Activated T-cell treated with anti-CD3 and anti-CD28 coated beads, Interleukin-2, amount 50 U/mL, for 4 hours (primary cell): ENCODE measurements around the gene MEOX2. TPM values are rescaled to one million over a fixed set of nuclear protein-coding genes. Genes with fewer than 3 reads are reported as not detected.

Experiments
- ATAC-seq, 2 donors: fragments of 200-7000 bp; cut with Tn5 transposase; one replicate each; pipeline ENCODE4 v1.10.0; 2021
- DNase-seq: peaks from one replicate; pipeline ENCODE4 v3.0.0-alpha.2; 2020
- H3K27me3 Mint-ChIP-seq: one replicate; pipeline ENCODE4 v1.8.0; 2021; ENCODE audit warnings: low read depth, mixed read lengths
- H3K36me3 Mint-ChIP-seq: one replicate; pipeline ENCODE4 v1.8.0; 2022; ENCODE audit warnings: mixed read lengths; ENCODE audit not compliant: insufficient read depth
- H3K4me1 Mint-ChIP-seq: one replicate; pipeline ENCODE4 v1.8.0; 2021; ENCODE audit warnings: low read depth, mixed read lengths
- H3K4me3 Mint-ChIP-seq: one replicate; pipeline ENCODE4 v1.8.0; 2021; ENCODE audit warnings: mild to moderate bottlenecking, moderate library complexity, mixed read lengths
- H3K9me3 Mint-ChIP-seq: one replicate; pipeline ENCODE4 v1.8.0; 2021; ENCODE audit warnings: mixed read lengths
- total RNA-seq, 3 donors: library from RNA; stranded (reverse); gene quantifications; one replicate each; pipeline ENCODE4 v1.2.1, GENCODE V29; 2021

The MEOX2 gene
- total RNA-seq, 3 donors from 2014 or later, result not detected

- DNase-seq (no peak), ATAC-seq (no peak)
- Mint-ChIP-seq H3K9me3 (no peaks in the 10 kb centered on the region), H3K4me3 (no peak overlapping the region), H3K36me3 (no peaks in the 10 kb centered on the region), H3K4me1 (no peaks in the 10 kb centered on the region), H3K27me3 (peaks cover 36% of the 10 kb centered on the region)
These were observed 568 bp upstream of the MEOX2 start for GRCh38 chr7:15686957-15687545.

GRCh38 chr7:15685358-15686294 is 857 bp downstream of the MEOX2 start:
- no peak for DNase-seq
- H3K36me3 Mint-ChIP-seq, result no peaks in the 10 kb centered on the region
- H3K27me3 Mint-ChIP-seq, result peaks cover 36% of the 10 kb centered on the region
- H3K9me3 Mint-ChIP-seq, result no peaks in the 10 kb centered on the region
- no peak overlapping the region for H3K4me3 Mint-ChIP-seq
- no peak for ATAC-seq
- no peaks in the 10 kb centered on the region for H3K4me1 Mint-ChIP-seq

GRCh38 chr7:15684871-15685270 is 1.6 kb downstream of the MEOX2 start:
- ATAC-seq (no peak), DNase-seq (no peak)
- H3K27me3 Mint-ChIP-seq, result peaks cover 36% of the 10 kb centered on the region
- H3K4me3 Mint-ChIP-seq, result no peak overlapping the region
- H3K36me3 Mint-ChIP-seq, result no peaks in the 10 kb centered on the region
- no peaks in the 10 kb centered on the region for H3K9me3 Mint-ChIP-seq
- H3K4me1 Mint-ChIP-seq, result no peaks in the 10 kb centered on the region

- ATAC-seq, result no peak
- no peaks in the 10 kb centered on the region for H3K36me3 Mint-ChIP-seq
- H3K27me3 Mint-ChIP-seq, result peaks cover 36% of the 10 kb centered on the region
- H3K9me3 Mint-ChIP-seq, result no peaks in the 10 kb centered on the region
- DNase-seq, result no peak
- no peak overlapping the region for H3K4me3 Mint-ChIP-seq
- no peaks in the 10 kb centered on the region for H3K4me1 Mint-ChIP-seq
These were observed 2.2 kb downstream of the MEOX2 start for GRCh38 chr7:15684111-15684800.

GRCh38 chr7:15682751-15683245 is 3.7 kb downstream of the MEOX2 start:
- DNase-seq (no peak), ATAC-seq (no peak)
- Mint-ChIP-seq H3K4me1 (no peaks in the 10 kb centered on the region), H3K36me3 (no peaks in the 10 kb centered on the region), H3K27me3 (peaks cover 31% of the 10 kb centered on the region), H3K9me3 (no peaks in the 10 kb centered on the region), H3K4me3 (no peak overlapping the region)

GRCh38 chr7:15682111-15682510 is 4.4 kb downstream of the MEOX2 start:
- no peaks in the 10 kb centered on the region for H3K36me3 Mint-ChIP-seq
- ATAC-seq (no peak), DNase-seq (no peak)
- H3K27me3 Mint-ChIP-seq, result peaks cover 24% of the 10 kb centered on the region
- H3K4me1 Mint-ChIP-seq, result no peaks in the 10 kb centered on the region
- no peaks in the 10 kb centered on the region for H3K9me3 Mint-ChIP-seq
- H3K4me3 Mint-ChIP-seq, result no peak overlapping the region

GRCh38 chr7:15681631-15682030 is 4.9 kb downstream of the MEOX2 start:
- Mint-ChIP-seq H3K27me3 (peaks cover 19% of the 10 kb centered on the region), H3K9me3 (no peaks in the 10 kb centered on the region), H3K4me3 (no peak overlapping the region), H3K36me3 (no peaks in the 10 kb centered on the region), H3K4me1 (no peaks in the 10 kb centered on the region)
- ATAC-seq (no peak), DNase-seq (no peak)

GRCh38 chr7:15681186-15681585 is 5.3 kb downstream of the MEOX2 start:
- H3K27me3 Mint-ChIP-seq, result peaks cover 15% of the 10 kb centered on the region
- H3K4me1 Mint-ChIP-seq, result no peaks in the 10 kb centered on the region
- DNase-seq, result no peak
- no peak overlapping the region for H3K4me3 Mint-ChIP-seq
- no peaks in the 10 kb centered on the region for H3K9me3 Mint-ChIP-seq
- H3K36me3 Mint-ChIP-seq, result no peaks in the 10 kb centered on the region
- no peak for ATAC-seq

GRCh38 chr7:15680446-15680845 is 6.0 kb downstream of the MEOX2 start:
- Mint-ChIP-seq H3K36me3 (no peaks in the 10 kb centered on the region), H3K4me3 (no peak overlapping the region), H3K9me3 (peaks cover 3% of the 10 kb centered on the region), H3K27me3 (peaks cover 9% of the 10 kb centered on the region), H3K4me1 (no peaks in the 10 kb centered on the region)
- ATAC-seq (no peak), DNase-seq (no peak)

- Mint-ChIP-seq H3K36me3 (no peaks in the 10 kb centered on the region), H3K27me3 (peaks cover under 1% of the 10 kb centered on the region), H3K4me3 (no peak overlapping the region), H3K4me1 (no peaks in the 10 kb centered on the region), H3K9me3 (peaks cover 3% of the 10 kb centered on the region)
- DNase-seq (no peak), ATAC-seq (no peak)
These were observed 7.2 kb downstream of the MEOX2 start for GRCh38 chr7:15679306-15679705.

GRCh38 chr7:15678653-15679052 is 7.8 kb downstream of the MEOX2 start:
- DNase-seq, result no peak
- no peak overlapping the region for H3K4me3 Mint-ChIP-seq
- no peak for ATAC-seq
- H3K9me3 Mint-ChIP-seq, result peaks cover 6% of the 10 kb centered on the region
- H3K36me3 Mint-ChIP-seq, result no peaks in the 10 kb centered on the region
- H3K27me3 Mint-ChIP-seq, result no peaks in the 10 kb centered on the region
- H3K4me1 Mint-ChIP-seq, result no peaks in the 10 kb centered on the region

GRCh38 chr7:15675379-15675778 is 11.1 kb downstream of the MEOX2 start:
- Mint-ChIP-seq H3K4me3 (no peak overlapping the region), H3K4me1 (no peaks in the 10 kb centered on the region), H3K9me3 (peaks cover 10% of the 10 kb centered on the region), H3K27me3 (no peaks in the 10 kb centered on the region), H3K36me3 (no peaks in the 10 kb centered on the region)
- DNase-seq (no peak), ATAC-seq (no peak)

GRCh38 chr7:15674586-15674985 is 11.9 kb downstream of the MEOX2 start:
- Mint-ChIP-seq H3K4me3 (no peak overlapping the region), H3K27me3 (no peaks in the 10 kb centered on the region), H3K9me3 (peaks cover 15% of the 10 kb centered on the region), H3K4me1 (no peaks in the 10 kb centered on the region), H3K36me3 (no peaks in the 10 kb centered on the region)
- ATAC-seq, result no peak
- DNase-seq, result no peak

GRCh38 chr7:15669443-15670090 is 16.9 kb downstream of the MEOX2 start:
- no peak for ATAC-seq
- peaks cover 21% of the 10 kb centered on the region for H3K9me3 Mint-ChIP-seq
- no peak for DNase-seq
- no peaks in the 10 kb centered on the region for H3K36me3 Mint-ChIP-seq
- no peaks in the 10 kb centered on the region for H3K4me1 Mint-ChIP-seq
- H3K4me3 Mint-ChIP-seq, result no peak overlapping the region
- H3K27me3 Mint-ChIP-seq, result no peaks in the 10 kb centered on the region
